HepG2 (cell line): Measurements from ENCODE around the gene UPK1A. TPM values are rescaled to one million over a fixed set of nuclear protein-coding genes. Genes with fewer than 3 reads are reported as not detected.
"Not testable (repeated sequence)": the region's sequence is repeated elsewhere in the genome, so short reads cannot be mapped to it uniquely, and the experiment has no call there.

ENCODE experiments used
- ATAC-seq: fragments of 200-7000 bp; cut with Tn5 transposase; 3 replicates; pipeline ENCODE4 v1.9.1; 2020; ENCODE audit warnings: mild to moderate bottlenecking, moderate library complexity
- BruUV-seq: library from RNA; stranded (reverse); fragments of 400-500 nt; replicated peaks from 2 replicates; lab custom pipeline; 2021; lab: Mats Ljungman, UMichigan
- CTCF ChIA-PET: fragments of 300-600 bp; formaldehyde crosslinking; extraction: SDS; loops from one replicate; lab custom pipeline; 2021; ENCODE audit warnings: low total read pairs, inconsistent platforms, low intra/inter-chr PET ratio; lab: Yijun Ruan, JAX
- POLR2A ChIA-PET: fragments of 350-600 bp; sonication (Branson Sonifier 250); formaldehyde crosslinking; loops from one replicate; lab custom pipeline; 2020; ENCODE audit warnings: antibody characterized with exemption, inconsistent platforms; lab: Yijun Ruan, JAX
- DNase-seq: peaks from one replicate; pipeline ENCODE4 v3.0.0-alpha.2; 2015; ENCODE audit warnings: low spot score
- FAIRE-seq: peaks from 3 replicates; lab custom pipeline; 2011; peaks lifted over from hg19 to GRCh38; lab: Jason Lieb, UNC
- H2AFZ ChIP-seq: one replicate; pipeline ENCODE4 v1.6.1; 2011; ENCODE audit warnings: low read length, inconsistent platforms
- H3K27ac ChIP-seq: fragments of 300-600 bp; 3 replicates; pipeline ENCODE4 v1.8.0; 2011; ENCODE audit warnings: mixed run types, mild to moderate bottlenecking, mixed read lengths, low read length, inconsistent platforms; ENCODE audit not compliant: insufficient read depth; ENCODE audit errors: extremely low read length
- H3K27me3 ChIP-seq, 2 experiments: fragments of 200-600 bp in 1 of 2; 2 replicates in 1 of 2; 3 replicates in 1 of 2; pipeline versions ENCODE4 v1.6.0 to v1.8.0; 2011; ENCODE audit warnings: low read length in 2 of 2, mild to moderate bottlenecking in 2 of 2, moderate library complexity in 2 of 2, inconsistent platforms in 1 of 2; ENCODE audit not compliant: insufficient read depth in 2 of 2, control insufficient read depth in 1 of 2
- H3K36me3 ChIP-seq, 2 experiments: fragments of 200-600 bp in 1 of 2; replicated peaks in 1 of 2; 2 replicates in 1 of 2; 3 replicates in 1 of 2; pipeline versions ENCODE4 v1.5.1 to v1.8.0; 2011; ENCODE audit warnings: low read length in 2 of 2, inconsistent platforms in 1 of 2; ENCODE audit not compliant: insufficient read depth in 2 of 2, control insufficient read depth in 1 of 2
- H3K4me1 ChIP-seq: 2 replicates; pipeline ENCODE4 v1.5.1; 2012; ENCODE audit warnings: low read length, inconsistent platforms; ENCODE audit not compliant: insufficient read depth
- H3K4me2 ChIP-seq: 2 replicates; pipeline ENCODE4 v1.6.0; 2011; ENCODE audit warnings: low read depth, low read length, inconsistent platforms
- H3K4me3 ChIP-seq, 3 experiments: fragments of 200-600 bp in 1 of 3; sonication (generic), shearing (Covaris generic) in 1 of 3; replicated peaks in 1 of 3; 2 replicates each; pipeline ENCODE4 v1.5.1; 2011 to 2016; ENCODE audit warnings: low read length in 3 of 3, inconsistent platforms in 2 of 3, low read depth in 2 of 3, mild to moderate bottlenecking in 2 of 3, control low read depth in 1 of 3, mixed read lengths in 1 of 3; ENCODE audit not compliant: insufficient read depth in 1 of 3
- H3K79me2 ChIP-seq: one replicate; pipeline ENCODE4 v1.6.1; 2011; ENCODE audit warnings: low read length, inconsistent platforms; ENCODE audit not compliant: insufficient read depth
- H3K9ac ChIP-seq: 2 replicates; pipeline ENCODE4 v1.6.0; 2011; ENCODE audit warnings: mild to moderate bottlenecking, low read depth, low read length, inconsistent platforms; ENCODE audit not compliant: insufficient read depth
- H3K9me3 ChIP-seq: 2 replicates; pipeline ENCODE4 v1.5.1; 2012; ENCODE audit warnings: mild to moderate bottlenecking, low read length
- H4K20me1 ChIP-seq: 2 replicates; pipeline ENCODE4 v1.6.0; 2011; ENCODE audit warnings: inconsistent platforms, mild to moderate bottlenecking, low read length, moderate library complexity; ENCODE audit not compliant: insufficient read depth
- KDM3A ChIP-seq: IDR thresholded peaks from 2 replicates; pipeline ENCODE4 v1.6.1; 2018; ENCODE audit warnings: low read depth, missing compliant biosample characterization
- TCF12 ChIP-seq, 2 experiments: fragments of 450-650 bp in 1 of 2; sonication (generic) in 1 of 2; formaldehyde crosslinking in 1 of 2; IDR thresholded peaks; 2 replicates each; pipeline versions ENCODE4 v1.6.1 to v1.8.0; 2017 to 2022; ENCODE audit warnings: antibody characterized with exemption in 1 of 2, mild to moderate bottlenecking in 1 of 2, missing genetic modification reagents in 1 of 2, moderate library complexity in 1 of 2
- WGBS: methylation state at CpG from one replicate; pipeline ENCODE4 v1.1.6; 2017; ENCODE audit warnings: low lambda C conversion rate; 5-methylcytosine and 5-hydroxymethylcytosine counted together
- in situ Hi-C: cut with HindIII; loops from 2 replicates; pipeline ENCODE4 v1.10.0; 2017; ENCODE audit warnings: low pct_unique_long_range_greater_than_20kb; ENCODE audit not compliant: extremely low pct_ligation_motif_present
- intact Hi-C: fragments of 100-400 bp; cut with micrococcal nuclease; formaldehyde crosslinking; loops from one replicate; pipeline ENCODE4 v1.10.0; 2022; ENCODE audit not compliant: unreplicated experiment
- polyA plus RNA-seq, 8 experiments: library from polyadenylated mRNA; depleted of rRNA in 3 of 8; stranded (reverse) in 7 of 8; unstranded in 1 of 8; fragments of >200 nt; fragmentation: Illumina TruSeq in 4 of 8; extraction: Trizol in 4 of 8; gene quantifications; 2 replicates each; pipeline versions ENCODE4 v1.2.1 to v1.2.3, GENCODE V29; 2011 to 2016; ENCODE audit warnings: low read depth in 4 of 8, missing spikeins in 1 of 8, mixed read lengths in 1 of 8; ENCODE audit not compliant: insufficient read depth in 1 of 8
- total RNA-seq, 5 experiments: library from RNA; depleted of rRNA; stranded (reverse); fragments of >200 nt; fragmentation: Illumina TruSeq; extraction: Trizol; gene quantifications; 2 replicates each; pipeline ENCODE4 v1.2.3, GENCODE V29; 2016; ENCODE audit warnings: low read depth in 1 of 5
- TF ChIP-seq, protein P1 (sequence below): sonication (generic); formaldehyde crosslinking; IDR thresholded peaks from 2 replicates; pipeline ENCODE4 v1.5.0; 2020; ENCODE audit warnings: mild to moderate bottlenecking, missing genetic modification reagents, borderline replicate concordance

UPK1A gene
- total and polyA plus RNA-seq, 2 of the 13 experiments (the other 11 are each of a cell fraction or from before 2014, with no cell fraction given): 2.9 TPM; not detected in 1

- no peak for FAIRE-seq
- peaks cover 16% of the 10 kb centered on the region for H3K79me2 ChIP-seq
- H3K4me3 ChIP-seq: no peak overlapping the region
- H3K36me3 ChIP-seq: peaks cover 54 to 79% of the 10 kb centered on the region in 2 experiments
- ATAC-seq: no peak
- TF ChIP-seq, protein P1, sequence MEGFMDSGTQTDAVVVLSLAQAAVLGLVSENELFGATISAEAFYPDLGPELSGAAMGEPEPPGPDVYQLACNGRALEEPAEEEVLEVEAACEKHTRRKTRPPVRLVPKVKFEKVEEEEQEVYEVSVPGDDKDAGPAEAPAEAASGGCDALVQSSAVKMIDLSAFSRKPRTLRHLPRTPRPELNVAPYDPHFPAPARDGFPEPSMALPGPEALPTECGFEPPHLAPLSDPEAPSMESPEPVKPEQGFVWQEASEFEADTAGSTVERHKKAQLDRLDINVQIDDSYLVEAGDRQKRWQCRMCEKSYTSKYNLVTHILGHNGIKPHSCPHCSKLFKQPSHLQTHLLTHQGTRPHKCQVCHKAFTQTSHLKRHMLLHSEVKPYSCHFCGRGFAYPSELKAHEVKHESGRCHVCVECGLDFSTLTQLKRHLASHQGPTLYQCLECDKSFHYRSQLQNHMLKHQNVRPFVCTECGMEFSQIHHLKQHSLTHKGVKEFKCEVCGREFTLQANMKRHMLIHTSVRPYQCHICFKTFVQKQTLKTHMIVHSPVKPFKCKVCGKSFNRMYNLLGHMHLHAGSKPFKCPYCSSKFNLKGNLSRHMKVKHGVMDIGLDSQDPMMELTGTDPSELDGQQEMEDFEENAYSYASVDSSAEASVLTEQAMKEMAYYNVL (CRISPR knock-in tag): no peak
- TF ChIP-seq TCF12 (IDR thresholded peaks at IDR 0.05) (no peak), TCF12 (CRISPR knock-in tag; IDR thresholded peaks at IDR 0.05) (no peak), KDM3A (no peak)
- WGBS: 97% methylated on average over 14 of the region's 24 CpGs
- no peak for DNase-seq
- no peaks in the 10 kb centered on the region for H3K9me3 ChIP-seq
- BruUV-seq: no TSS peak
- H3K9ac ChIP-seq: no peak overlapping the region
- CTCF ChIA-PET: no interaction called here
- peaks cover 10% of the 10 kb centered on the region for H3K4me1 ChIP-seq
- H2AFZ ChIP-seq: no peak overlapping the region
- POLR2A ChIA-PET: interaction anchor here (1.1 to 1.6 kb wide), 2 partner anchors 14 to 17 kb away, joined by 3 to 5 read pairs; no protein-coding TSS in a partner anchor
- no peak overlapping the region for H3K4me2 ChIP-seq
- no peak overlapping the region for H3K27ac ChIP-seq
- no peaks in the 10 kb centered on the region for H3K27me3 ChIP-seq
- intact Hi-C loops: no loop called here
- H4K20me1 ChIP-seq: peaks cover 5% of the 10 kb centered on the region
- in situ Hi-C loops: no loop called here
Observed at GRCh38 chr19:35723671-35724070, 57.4 kb downstream of the UPK1A start.

DNA sequence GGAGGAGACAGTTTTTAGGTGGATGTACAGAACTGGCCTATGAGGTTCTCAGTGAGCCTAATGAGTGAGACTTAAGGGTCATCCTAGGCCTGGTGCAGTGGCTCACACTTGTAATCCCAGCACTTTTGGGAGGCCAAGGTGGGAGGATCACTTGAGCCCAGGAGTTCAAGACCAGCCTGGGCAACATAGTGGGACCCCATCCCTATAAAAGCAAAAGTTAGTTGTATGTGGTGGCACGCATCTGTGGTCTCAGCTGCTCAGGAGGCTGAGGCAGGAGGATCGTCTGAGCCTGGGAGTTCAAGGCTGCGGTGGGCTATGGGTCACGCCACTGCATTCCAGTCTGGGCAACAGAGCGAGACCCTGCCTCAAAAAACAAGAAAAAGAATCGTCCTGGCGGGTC, 57.8 kb downstream of the UPK1A start:
- in situ Hi-C loops, ATAC-seq, H4K20me1 ChIP-seq, H2AFZ ChIP-seq, H3K9me3 ChIP-seq, intact Hi-C loops, BruUV-seq, CTCF ChIA-PET, DNase-seq, H3K9ac ChIP-seq, H3K27me3 ChIP-seq, H3K4me2 ChIP-seq, FAIRE-seq, H3K4me1 ChIP-seq, H3K27ac ChIP-seq, H3K4me3 ChIP-seq: not testable (repeated sequence)
- H3K79me2 ChIP-seq: peaks cover 11% of the 10 kb centered on the region
- POLR2A ChIA-PET: interaction anchor here (1.6 kb wide), 1 partner anchor 16 kb away, joined by 5 read pairs; no protein-coding TSS in a partner anchor
- WGBS: 100% methylated on average over 7 of the region's 7 CpGs
- peaks cover 58 to 84% of the 10 kb centered on the region in 2 experiments for H3K36me3 ChIP-seq
